ENCODE data around the gene CDC42SE2.
"Not testable (repeated sequence)": the region's sequence is repeated elsewhere in the genome, so short reads cannot be mapped to it uniquely, and the experiment has no call there.

The CDC42SE2 gene

DNA sequence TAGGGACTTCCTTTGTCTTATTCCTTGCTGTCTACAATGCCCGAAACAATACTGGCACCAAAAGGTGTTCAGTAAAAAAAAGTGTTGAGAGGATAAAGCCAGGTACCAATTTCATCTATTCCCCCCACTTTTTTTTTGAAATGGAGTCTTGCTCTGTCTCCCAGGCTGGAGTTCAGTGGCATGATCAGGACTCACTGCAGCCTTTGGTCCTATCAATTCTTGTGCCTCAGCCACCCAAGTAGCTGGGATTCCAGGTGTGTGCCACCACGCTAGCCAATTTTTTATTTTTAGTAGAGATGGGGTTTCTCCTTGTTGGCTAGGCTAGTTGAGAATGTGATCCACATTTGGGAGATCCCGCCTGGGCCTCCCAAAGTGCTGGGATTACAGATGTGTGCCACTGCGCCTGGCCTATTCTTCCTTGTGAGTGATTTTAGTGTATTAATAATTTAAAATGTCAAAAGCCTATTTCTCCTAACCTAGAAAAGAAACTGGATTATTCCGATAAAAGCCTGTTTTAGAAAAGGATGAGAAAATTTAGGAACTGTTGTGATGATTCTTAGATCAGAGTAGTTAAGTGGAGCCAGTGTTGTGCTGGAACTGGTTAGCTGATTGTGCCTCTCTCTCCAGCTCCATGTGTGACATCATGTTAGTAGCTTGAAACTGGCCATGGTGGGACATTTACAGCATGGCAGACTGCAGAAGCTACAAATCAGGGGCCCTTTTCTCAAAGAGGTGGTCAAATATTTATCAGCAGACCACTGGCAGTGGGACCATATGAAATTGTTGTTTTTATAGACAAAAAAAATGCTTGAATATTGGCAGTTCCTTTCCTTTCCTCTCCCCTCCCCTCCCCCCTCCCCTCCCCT is 14.3 kb downstream of the CDC42SE2 start:
- peak; percentile 44 for DNase-seq (ENCODE audit: low spot score)

DNA sequence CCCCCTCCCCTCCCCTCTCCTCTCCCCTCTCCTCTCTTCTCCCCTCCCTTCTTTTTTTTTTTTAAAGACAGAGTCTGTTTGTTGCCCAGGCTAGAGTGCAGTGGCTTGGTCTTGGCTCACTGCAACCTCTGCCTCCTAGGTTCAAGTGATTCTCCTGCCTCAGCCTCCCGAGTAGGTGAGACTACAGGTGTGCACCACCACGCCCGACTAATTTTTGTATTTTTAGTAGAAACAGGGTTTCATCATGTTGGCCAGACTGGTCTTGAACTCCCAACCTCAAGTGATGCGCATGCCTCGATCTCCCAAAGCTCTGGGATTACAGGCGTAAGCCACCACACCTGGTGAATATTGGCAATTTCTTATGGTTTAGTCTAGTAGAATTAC is 14.9 kb downstream of the CDC42SE2 start:
- not testable (repeated sequence) for DNase-seq (ENCODE audit: low spot score)

DNA sequence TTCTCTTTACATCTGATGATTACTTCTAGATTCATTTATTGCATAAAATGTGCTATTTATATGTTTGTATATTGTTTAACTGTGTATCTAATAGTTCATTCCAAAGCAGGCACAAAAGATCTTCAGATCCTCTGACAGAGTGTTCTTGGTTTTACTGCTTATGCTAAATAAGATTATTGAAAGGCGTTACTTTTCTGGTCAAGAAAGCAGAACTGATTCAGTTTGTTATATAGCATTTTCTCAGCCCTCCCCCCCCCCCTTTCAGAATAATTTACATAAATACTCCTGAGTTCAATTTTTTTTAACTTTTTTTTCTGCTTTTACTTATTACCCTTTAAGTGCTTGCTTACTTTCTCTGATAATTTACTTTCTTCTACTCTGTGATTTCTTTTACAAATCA is 15.4 kb downstream of the CDC42SE2 start:
- no peak for DNase-seq (ENCODE audit: low spot score)

GRCh38 chr5:131280417-131280816 is 16.6 kb downstream of the CDC42SE2 start:
- DNase-seq (ENCODE audit: low spot score) = no peak

DNA sequence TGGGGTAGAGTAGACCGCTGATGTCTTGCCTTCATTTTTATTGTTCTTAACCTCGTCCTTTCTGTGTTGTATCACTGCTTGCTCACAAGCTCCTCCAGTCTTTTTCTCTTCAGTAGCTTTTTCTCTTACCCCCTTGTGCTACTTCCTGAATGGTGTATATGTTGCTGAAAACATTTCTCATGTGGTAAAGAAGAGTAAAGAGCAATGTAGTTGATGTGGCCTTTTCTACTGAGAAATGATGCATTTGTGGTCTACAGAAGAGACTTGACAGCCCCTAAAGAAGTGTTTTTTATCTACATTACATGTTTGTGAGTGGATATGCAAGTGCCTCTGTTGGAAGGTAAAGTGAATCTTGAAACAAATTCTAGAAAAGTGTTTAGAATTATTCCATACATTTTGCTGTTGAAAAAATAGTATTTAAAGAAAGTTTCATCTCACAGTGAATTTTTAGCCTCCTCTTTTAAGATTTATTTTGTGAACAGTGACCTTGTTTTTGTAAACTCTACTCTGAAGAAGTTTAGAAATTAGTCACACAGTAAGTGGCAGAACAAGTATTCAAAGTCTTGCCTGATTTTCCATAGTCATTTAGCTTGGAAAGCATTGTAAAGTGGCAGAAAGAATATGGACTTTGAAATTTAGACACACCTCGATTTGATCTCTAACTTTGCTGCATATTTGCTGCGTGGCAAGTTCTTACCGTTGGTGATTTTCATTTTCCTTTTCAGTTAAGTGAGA is 17.4 kb downstream of the CDC42SE2 start:
- DNase-seq (ENCODE audit: low spot score) = peak; percentile 79

DNA sequence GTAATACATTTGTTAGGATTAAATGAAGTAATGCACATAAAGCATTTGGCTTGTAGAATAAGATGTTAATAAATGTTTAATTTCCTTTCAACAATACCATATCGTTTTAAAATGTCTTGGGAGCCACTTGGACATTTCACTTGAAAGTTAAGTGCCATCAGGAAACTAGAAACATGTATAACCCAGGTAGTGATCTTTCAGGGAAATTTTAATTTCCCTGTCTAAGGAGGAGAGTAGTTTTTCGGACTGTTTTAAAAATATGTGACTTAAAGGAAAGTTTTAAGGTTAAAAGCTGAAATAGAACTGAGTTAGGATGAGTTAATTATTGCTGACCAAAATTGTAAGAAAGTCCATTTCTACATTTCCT is 18.0 kb downstream of the CDC42SE2 start:
- no peak for DNase-seq (ENCODE audit: low spot score)

DNA sequence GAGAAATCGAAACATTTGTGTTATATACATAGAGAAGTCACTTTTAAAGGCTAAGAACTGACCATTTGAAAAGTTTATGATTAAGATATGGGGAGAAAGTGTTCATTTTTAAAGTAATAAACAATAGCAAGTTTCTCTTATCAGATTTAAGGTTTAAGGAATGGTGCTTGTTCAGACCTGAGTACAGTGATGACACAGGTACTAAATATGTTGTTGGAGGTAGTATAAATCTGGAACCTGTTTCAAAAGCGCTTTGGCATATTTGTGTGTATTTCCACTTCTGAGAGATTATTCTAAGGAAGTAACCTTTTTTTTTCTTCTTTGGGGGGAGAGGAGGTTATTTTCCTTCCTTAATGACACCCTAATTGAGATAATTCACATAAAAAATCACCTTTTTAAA is 18.4 kb downstream of the CDC42SE2 start:
- DNase-seq (ENCODE audit: low spot score) = peak; percentile 47

DNA sequence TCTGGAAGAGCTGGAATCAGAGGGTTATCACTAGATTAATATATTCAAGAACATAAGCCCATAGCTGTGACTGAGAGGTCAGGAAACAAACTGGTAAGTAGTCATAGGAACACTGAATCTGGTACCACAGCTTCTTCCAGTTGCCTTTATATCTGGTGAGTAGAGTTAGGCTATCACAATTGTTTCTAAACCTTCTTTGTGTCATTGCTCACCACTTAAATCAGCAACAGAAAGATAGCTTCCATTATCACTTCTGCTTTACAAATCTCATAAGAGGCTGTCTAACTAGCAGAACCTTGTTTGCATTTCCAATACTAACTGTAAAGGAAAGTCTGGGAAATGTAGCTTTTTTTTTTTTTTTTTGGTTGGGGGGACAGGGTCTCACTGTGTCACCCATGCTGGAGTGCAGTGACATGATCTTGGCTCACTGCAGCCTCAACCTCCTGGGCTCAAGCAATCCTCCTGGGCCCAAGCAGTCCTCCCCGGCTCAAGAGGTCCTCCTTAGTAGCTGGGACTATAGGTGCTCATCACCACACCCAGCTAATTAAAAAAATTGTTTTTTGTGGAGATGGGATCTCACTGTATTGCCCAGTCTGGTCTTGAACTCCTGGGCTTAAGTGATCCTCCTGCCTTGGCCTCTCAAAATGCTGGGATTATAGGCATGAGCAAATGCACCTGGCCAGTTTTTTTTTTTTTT is 22.0 kb downstream of the CDC42SE2 start:
- no peak for DNase-seq (ENCODE audit: low spot score)

- DNase-seq (ENCODE audit: low spot score) = peak; percentile 92
These were observed 22.5 kb downstream of the CDC42SE2 start for GRCh38 chr5:131286400-131286715.

GRCh38 chr5:131288328-131288727 is 24.5 kb downstream of the CDC42SE2 start:
- DNase-seq (ENCODE audit: low spot score) = no peak

- DNase-seq (ENCODE audit: low spot score) = no peak
These were observed 25.9 kb downstream of the CDC42SE2 start for GRCh38 chr5:131289738-131290137.

GRCh38 chr5:131296213-131296672 is 32.4 kb downstream of the CDC42SE2 start:
- DNase-seq (ENCODE audit: low spot score) = no peak

GRCh38 chr5:131297886-131298285 is 34.0 kb downstream of the CDC42SE2 start:
- no peak for DNase-seq (ENCODE audit: low spot score)

GRCh38 chr5:131299465-131299864 is 35.6 kb downstream of the CDC42SE2 start:
- no peak for DNase-seq (ENCODE audit: low spot score)

- no peak for DNase-seq (ENCODE audit: low spot score)
These were observed 38.7 kb downstream of the CDC42SE2 start for GRCh38 chr5:131302506-131302905.

DNA sequence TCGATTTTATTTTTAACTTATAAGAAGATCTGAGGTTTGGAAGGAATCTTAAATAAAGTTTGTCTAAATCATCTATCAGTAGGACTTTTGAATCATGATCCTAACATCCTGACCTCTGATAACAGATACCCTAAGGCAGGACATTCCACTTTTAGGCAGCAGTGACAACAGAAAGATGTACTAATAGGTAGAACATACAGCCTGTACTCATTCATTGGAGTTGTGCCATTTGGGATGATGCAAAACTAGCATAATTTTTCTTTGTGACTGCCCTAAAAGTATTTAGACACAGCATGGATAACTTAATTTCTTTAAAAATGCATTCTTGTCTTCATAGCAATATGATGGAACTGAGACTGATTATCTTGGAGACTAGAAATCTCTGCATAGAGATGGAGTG is 39.7 kb downstream of the CDC42SE2 start:
- no peak for DNase-seq (ENCODE audit: low spot score)

DNA sequence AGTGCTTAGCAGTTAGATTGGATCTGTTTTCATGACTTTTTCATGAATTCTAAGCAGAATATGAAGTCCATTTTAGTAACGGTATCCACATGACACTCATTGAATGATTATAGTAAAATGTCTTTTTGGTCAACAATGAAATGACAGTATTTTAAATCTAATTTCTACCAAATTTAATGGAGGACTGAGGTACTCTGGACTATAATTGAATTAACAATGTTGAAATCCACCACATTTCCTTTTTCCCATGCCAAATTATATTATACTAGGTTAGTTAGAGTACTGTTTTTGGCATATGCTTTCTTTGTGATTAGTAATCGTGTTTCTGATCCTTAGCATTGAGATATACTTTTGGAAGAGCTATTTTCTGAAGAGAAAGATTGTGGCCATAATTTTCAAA is 40.6 kb downstream of the CDC42SE2 start:
- DNase-seq (ENCODE audit: low spot score) = no peak

- DNase-seq (ENCODE audit: low spot score) = no peak
These were observed 41.4 kb downstream of the CDC42SE2 start for GRCh38 chr5:131305138-131305689.

GRCh38 chr5:131305906-131306305 is 42.1 kb downstream of the CDC42SE2 start:
- DNase-seq (ENCODE audit: low spot score) = no peak

DNA sequence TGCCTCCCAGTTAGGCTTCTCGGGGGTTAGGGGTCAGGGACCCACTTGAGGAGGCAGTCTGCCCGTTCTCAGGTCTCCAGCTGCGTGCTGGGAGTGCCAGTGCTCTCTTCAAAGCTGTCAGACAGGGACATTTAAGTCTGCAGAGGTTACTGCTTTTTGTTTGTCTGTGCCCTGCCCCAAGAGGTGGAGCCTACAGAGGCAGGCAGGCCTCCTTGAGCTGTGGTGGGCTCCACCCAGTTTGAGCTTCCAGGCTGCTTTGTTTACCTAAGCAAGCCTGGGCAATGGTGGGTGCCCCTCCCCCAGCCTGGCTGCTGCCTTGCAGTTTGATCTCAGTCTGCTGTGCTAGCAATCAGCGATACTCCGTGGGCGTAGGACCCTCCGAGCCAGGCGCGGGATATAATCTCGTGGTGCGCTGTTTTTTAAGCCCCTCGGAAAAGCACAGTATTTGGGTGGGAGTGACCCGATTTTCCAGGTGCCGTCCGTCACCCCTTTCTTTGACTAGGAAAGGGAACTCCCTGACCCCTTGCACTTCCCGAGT is 48.5 kb downstream of the CDC42SE2 start:
- DNase-seq (ENCODE audit: low spot score) = not testable (repeated sequence)

- DNase-seq (ENCODE audit: low spot score) = no peak
These were observed 52.2 kb downstream of the CDC42SE2 start for GRCh38 chr5:131316026-131316425.

- no peak for DNase-seq (ENCODE audit: low spot score)
These were observed 53.0 kb downstream of the CDC42SE2 start for GRCh38 chr5:131316822-131317221.

Measured in LoVo (cell line).